DMS153 treated with DMSO at 0.1 percent for 48 hours (cell line): ENCODE measurements around the gene IRAK3.
"Not testable (repeated sequence)": the region's sequence is repeated elsewhere in the genome, so short reads cannot be mapped to it uniquely, and the experiment has no call there.

Experiments
- DNase-seq: peaks from one replicate; lab custom pipeline; 2025; ENCODE audit not compliant: unreplicated experiment; lab: John Stamatoyannopoulos, UW

Gene IRAK3

DNA sequence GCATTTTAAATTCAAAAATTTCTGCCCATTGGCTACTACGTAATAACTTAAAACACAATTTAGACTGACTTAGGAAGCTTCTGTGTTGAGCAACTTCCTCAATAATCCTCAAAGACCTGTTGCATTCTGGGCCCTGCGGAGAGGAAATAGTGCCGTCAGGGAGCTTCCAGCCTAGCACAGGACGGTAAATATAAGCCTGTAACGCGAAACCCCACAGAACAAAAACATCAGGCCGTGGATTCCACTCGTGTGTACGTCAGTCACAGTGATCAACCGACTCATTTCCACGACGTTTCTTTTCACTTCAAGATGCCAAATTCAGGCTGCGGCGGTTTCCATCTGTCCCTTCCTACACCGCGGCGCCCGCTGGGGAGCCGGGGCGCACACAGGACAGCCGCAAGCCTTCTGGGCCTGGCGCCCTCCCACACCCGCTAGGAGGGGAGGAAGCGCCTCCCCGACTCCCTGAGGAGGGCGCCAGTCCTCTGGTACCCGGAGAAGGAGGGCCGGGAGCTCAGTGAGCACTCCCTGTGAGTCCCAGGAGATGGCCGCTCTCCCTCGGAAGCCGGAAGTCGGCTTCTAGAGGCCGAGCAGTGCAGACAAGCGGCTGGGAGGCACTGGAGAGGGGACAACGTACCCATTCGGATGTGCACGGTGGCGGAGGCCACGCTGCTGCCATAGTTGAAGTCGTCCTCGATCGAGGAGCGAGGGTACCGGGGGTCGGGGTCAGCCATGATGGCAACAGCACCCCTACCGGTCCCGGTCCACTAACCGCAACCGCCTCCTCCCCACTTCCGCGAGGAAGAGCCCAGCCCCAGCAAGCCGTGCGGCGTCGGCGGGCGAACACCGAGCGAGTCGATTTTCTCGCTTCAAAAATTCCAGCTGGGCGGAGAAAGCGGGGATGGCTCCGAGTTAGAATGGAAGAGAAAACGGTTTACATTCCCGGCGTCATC is 19.5 kb upstream of the IRAK3 start, which contains the start of gene TMBIM4:
Gene TMBIM4, minus strand, starts transcription at position 776 of the 950 bp plus-strand sequence. Its CDS starts 45 bp downstream, at position 731.
- DNase-seq, result peak; percentile 83

DNA sequence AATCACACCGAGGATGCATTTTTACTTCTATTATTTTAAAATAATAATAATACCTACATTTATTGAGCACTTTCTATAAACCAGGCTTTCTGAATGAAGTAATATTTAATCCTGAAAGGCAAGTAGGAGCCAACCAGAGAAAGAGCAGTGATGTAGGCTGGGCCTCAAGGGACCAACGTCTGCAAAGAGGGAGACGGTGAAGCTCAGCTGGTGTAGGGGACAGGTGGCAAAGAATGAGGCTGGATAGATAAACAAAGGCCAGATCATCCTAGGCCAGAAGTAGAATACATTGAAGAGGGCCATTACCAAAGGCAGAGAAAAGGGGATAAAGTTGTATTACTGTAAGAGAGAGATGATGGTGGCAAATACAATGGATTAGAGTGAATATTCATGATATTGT is 18.4 kb upstream of the IRAK3 start:
- no peak for DNase-seq

DNA sequence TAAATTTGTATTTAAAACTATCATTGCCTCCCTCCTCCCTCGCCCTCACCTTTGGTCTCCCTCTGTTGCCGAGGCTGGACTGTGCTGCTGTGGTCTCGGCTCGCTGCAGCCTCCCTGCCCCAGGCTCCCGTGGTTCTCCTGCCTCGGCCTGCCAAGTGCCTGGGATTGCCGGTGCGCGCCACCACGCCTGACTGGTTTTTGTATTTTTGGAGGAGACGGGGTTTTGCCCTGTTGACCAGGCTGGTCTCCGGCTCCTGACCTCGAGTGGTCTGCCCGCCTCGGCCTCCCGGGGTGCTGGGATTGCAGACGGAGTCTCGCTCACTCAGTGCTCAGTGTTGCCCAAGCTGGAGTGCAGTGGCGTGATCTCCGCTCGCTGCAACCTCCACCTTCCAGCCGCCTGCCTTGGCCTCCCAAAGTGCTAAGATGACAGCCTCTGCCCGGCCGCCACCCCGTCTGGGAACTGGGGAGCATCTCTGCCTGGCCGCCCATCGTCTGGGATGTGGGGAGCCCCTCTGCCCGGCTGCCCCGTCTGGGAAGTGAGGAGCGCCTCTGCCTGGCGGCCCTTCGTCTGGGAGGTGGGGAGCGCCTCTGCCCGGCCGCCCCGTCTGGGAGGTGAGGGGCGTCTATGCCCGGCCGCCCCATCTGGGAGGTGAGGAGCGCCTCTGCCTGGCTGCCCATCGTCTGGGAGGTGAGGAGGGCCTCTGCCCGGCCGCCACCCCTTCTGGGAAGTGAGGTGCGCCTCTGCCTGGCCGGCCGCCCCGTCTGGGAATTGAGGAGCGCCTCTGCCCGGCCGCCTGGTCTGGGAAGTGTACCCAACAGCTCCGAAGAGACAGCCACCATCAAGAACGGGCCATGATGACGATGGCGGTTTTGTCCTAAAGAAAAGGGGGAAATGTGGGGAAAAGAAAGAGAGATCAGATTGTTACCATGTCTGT is 14.4 kb upstream of the IRAK3 start:
- DNase-seq, result not testable (repeated sequence)

DNA sequence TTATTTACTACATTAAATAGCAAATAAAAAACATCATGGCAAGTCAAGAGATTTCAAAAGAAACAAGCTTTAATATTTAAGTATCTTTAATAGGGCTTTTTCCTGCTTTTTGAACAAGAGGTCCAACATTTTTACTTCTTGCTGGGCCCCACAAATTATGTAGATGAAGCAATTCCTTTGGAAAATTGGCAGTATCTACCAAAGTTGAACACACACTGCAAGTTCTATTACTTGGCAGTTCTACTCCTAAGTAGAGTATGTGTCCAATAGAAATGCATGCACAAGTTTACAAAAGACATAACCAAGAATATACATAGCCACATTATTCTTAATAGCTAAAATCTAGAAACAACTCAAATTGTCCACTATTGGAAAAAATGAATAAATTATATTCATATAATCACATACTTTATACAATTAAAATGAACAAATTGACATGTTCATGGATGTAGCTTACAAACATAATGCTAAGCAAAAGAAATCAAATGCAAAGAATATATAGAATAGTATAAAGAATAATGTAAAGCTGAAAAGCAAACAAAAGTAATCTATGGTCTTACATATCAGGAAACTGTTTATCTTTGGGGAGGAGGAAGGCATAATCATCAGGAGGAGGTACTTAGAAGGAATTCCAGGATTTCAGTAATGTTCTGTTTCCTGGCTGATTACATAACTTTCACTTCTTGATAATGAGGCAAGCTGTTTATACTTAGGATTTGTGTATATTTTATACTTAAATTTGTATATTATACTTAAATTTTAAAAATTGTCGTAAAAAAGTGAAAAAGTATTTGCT is 12.7 kb upstream of the IRAK3 start:
- no peak for DNase-seq

DNA sequence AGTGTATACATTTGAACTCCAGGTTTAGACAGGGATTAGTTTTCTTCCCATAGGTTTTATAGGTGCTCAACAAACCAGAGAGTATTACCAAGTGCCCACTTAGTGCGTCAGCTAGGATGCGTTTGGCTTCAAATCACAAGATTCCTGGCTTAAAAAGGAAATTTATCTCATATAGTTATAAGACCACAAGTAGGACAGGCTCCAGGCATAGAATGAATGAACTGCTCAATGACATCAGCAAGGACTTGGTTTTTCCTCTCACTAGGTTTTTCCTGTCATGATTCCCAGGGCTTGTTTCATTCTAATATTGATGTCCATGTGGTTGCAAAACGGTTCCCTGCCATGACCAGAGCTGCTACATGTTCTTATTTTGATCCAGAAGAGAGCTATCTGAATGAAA is 6.1 kb upstream of the IRAK3 start:
- DNase-seq, result no peak

DNA sequence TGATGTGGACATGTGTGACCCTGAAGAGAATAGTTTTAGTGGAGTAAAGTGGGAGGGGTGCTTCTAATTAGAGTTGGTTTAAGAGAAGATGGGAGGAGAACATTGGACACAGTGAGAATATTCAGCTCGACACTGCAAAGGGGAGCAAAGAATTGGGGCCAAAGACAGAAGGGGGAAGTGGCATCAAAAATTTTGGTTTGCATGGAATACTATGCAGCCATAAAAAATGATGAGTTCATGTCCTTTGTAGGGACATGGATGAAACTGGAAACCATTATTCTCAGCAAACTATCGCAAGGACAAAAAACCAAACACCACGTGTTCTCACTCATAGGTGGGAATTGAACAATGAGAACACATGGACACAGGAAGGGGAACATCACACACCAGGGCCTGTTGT is 4.2 kb upstream of the IRAK3 start:
- not testable (repeated sequence) for DNase-seq

DNA sequence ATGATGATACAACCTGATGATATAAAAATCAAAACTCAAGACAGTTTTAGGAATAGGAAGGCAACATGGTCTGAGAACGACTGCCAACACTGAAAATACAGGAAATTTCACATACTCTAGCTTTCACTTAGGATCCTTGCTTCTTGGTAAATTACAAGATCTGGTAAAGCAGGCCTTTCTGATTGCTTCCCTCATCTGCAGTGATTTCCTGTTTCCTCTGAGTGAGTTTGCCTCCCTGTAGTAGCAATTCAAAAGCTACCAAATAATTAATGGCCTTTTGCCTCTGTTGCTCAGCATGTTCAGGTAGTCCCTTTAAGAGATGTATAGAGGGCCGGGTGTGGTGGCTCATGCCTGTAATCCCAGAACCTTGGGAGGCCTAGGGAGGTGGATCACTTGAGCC is 2.0 kb upstream of the IRAK3 start:
- no peak for DNase-seq

DNA sequence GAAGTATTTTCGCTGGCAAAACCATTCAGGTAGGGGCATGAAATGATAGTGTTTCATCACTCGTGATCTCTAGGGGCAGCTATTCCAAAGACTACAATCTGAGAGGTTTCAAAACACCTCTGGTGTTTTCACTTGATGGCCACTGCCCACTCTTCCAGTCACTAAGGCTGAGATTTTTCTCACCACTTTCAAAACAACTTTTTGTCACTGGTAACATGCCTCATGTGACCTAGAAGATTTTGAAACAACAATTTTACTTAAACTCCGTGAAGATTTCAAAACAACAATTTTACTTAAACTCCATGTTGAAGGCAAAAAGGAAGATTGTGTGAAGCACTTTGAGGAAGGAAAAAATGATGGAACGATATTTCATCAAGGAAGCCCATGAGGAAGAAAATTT is 1.2 kb upstream of the IRAK3 start:
- DNase-seq, result no peak

DNA sequence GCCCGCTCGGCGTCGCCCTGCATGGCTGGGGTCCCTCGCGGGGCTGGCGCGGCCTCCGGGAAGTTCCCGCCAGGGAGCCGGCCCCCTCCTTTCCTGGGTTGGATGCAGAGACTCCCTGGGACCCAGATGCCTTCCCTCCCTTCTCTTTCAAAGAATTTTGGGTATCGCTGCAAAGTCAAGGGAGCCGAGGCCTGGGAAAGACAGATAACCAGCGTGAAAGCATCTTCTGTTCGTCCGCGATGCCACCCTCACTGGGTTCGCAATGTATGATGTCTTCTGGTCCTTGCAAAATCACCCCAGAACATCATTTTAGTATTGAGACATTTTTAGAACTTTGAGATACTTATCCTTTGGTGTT is 451 bp downstream of the IRAK3 start:
- DNase-seq, result peak; percentile 25

DNA sequence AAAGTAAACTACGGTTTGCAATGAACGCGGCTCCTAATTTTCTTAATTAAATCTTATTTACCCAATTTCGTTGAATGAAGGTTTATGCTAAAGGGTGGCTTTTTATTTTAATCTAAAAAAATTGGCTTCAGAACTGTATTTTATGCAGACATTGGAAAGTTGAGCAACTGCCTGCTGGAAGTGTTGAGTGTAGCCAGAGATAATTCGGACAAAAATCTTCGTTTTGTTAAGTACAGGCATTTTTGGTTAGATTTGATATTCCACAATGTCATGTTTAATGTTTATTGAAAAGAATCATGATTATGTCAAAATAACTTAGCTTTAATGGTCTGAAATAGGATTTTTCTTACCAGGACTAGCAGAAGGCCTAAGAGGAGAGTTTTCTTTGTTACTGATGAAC is 875 bp downstream of the IRAK3 start:
- DNase-seq, result no peak

DNA sequence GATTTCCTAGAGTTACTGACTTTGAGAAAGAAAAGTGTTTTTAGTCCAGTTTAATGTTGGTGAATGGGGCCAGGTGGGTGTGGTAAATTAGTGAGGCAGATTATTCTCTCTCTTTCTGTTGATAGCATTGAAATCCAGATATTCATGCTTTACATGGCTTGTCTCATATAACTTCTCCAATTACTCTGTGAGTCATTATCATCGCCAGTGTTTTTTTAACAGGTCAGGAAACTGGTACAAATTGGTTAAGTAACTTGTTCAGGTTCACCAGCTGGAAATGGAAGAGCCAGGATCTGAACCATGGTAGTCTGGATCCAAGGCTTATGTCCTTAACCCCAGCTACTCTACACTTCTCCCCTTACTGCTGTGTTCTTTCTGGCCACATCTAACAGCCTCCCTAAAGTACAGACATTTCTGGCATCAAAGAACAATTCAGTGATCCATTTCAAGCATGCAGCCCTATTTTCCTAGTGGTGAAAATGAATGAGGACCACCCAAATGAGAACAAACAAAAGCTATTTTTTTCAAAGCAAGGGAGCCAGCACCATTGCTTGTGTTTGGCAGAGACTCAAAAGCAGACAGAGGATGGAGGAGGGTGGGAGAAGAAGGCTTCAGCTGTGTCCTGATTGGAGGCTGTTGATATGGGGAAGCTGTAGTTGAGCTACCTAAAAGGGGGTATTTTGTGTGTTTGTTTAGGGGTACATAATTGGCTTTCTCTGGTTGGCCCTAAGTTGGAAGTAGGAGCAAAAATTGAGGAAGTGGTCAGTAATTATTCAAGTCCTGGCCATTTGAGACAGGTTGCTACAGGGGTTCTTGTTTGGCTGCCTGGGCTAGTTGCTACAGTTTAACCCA is 1.7 kb downstream of the IRAK3 start:
- no peak for DNase-seq

DNA sequence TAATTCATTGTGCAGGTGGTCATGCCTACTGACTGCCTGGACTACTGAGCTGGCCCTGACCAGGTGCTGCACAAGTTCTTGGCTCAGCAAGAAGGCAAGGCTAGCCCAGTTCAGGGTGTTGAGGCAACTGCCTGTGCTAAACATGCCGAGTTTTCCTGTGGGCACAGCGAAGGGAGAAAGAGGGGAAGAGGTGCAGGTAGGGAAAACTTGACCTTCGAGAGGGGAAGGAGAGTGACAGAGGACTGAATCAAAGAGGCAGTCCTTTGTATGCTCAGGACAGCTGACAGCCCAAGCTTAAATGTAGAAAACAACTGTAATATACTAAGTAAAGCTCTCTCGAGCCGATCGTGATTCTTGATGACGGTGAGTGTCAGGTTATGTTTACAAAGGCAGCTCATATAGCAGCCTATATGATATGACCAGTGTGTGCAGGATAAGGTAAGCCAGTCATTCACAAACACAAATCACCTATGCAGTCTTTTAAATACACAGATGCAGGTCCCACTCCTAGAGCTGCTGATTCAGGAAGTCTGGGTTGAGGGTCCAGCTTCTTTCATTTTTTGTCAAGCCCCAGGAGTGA is 2.6 kb downstream of the IRAK3 start:
- DNase-seq, result peak; percentile 51

DNA sequence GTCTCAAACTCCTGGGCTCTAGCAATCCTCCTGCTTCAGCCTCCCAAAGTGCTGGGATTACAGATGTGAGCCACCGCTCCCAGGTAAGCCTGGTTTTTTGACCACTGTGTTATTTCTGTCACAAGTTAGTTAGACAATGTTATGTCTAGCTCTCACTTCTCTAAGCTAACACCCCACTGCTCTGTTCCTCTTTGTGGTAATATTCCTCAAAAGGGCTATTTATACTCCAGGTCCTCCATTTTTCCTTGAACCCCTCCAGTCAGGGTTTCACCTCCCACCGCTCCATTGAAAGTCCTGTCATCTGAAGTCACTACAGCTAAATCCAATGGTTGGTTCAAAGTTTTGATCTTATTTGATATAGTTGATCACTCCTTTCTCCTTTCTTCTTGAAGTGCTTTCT is 5.1 kb downstream of the IRAK3 start:
- DNase-seq, result no peak

DNA sequence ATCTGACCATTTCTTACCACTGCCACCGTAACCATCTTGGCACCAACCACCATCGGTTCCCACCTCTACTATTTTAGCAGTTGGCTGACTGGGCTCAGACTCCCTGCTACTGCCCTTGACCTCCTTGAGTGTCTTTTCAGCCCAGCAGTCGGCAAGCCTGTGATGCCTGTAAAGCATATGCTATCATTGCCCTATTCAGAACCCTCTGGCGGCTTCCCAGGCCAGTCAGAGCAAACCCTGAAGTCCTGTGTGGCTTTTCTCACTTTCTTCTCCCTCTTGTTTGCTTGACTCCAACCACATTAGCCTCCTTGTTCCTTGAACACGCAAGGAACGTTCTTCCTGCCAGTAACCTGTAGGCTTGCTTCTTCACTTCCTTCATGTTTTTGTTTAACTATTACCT is 6.2 kb downstream of the IRAK3 start:
- DNase-seq, result no peak

DNA sequence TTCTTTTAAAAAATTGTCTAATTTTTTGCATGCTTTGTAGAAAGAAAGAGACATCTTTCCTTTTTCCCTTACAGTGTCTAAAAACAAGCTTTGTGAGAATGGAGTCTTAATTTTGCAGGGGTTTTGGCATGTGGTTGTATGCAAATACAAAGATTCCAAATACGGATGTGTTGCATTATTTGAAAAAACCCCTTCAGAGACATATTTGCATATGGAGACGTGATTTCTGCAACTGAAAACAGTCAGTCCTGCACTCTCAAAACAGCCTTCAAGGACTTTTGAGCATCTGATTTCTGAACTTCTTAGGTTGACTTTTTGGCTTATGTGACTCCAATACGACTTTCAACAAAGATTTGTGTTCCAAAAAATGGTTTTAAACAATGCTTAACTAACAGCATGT is 7.8 kb downstream of the IRAK3 start:
- DNase-seq, result no peak

DNA sequence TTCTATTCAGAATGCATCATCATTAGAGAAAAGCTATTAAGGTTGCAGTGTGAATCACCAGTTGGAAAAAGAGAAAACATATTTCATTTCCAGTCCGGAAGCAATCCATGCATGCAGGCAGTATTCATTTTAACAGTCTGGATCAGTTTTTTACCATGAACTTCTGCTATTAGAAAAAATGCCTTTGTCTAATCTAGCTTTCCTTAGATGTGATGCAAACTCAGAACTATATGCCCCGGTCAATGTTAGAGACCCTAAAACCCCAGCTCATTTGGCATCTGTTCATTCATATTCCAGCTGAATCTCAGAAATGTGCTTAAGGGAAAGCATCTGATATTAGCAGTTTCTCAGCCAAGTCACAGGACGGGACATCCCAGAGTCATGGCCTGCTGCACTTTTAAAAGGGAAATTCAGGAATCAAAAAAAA is 8.5 kb downstream of the IRAK3 start:
- DNase-seq, result no peak

DNA sequence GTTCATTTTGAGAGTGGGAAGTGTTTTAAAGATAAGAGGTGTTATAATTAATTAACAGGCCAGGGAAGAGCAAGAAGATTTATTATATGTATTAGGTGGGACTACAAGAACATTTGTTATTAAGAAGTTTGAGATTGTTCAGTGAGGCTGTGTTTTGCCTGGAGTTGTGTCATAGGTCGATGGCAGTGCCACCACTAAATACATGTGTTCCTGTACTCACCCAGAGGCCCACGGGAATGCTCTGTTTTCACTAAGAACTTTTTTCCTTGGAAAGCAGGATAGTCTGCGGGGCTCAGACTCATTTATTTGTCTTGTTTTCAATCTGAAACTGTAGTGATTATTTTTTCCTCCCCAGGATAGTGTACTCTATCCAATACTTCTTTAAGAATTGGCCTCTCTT is 10.1 kb downstream of the IRAK3 start:
- no peak for DNase-seq

DNA sequence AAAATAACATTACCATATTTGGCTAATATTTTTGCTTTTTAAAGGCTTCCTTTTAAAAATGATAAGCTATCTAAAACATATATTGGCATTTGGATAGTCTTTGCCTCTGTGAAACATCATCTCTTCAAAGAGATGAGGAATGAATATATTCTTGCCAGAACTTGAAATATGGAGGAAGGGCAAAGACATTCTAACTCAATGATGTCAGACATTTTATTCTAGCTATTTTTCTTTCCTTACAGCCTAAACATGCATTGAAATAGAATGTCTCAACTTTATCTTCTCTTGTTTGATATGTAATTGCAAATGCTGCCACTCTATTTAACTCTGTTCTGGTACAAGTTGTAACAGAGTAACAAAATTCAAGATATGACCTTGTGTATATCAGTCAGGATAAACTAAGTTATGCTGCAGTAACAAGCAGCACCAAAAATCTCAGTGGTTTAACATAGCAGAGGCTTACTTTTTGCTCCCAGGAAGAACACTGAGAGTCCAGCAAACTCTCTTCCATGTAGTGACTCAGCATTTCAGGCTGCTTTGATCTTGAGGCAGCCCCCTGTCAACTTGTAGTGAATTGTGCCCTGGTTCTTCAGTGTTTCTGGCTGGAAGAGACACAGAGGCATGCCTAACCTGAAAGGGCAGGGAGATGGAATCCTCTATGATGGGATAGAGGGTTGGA is 11.0 kb downstream of the IRAK3 start:
- DNase-seq, result no peak

DNA sequence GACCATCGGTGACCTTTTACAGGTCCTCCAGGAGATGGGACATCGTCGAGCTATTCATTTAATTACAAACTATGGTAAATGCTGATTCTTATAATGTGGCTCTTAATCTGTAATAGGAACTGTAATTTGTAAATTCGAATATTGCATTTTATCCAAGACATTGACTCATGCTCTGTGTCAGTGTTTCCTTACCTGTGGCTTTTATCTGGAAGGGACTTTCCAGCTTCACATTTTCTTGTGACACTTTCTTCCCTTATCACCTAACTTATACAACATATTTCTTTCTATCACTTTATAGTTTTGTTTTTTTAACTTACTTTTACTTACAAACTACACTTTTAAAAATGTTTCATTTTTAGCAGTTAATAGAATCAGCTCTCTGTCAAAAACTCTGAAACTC is 14.8 kb downstream of the IRAK3 start:
- DNase-seq, result no peak
